ENCODE results near the gene AGO1.

- TF ChIP-seq, protein P1, sequence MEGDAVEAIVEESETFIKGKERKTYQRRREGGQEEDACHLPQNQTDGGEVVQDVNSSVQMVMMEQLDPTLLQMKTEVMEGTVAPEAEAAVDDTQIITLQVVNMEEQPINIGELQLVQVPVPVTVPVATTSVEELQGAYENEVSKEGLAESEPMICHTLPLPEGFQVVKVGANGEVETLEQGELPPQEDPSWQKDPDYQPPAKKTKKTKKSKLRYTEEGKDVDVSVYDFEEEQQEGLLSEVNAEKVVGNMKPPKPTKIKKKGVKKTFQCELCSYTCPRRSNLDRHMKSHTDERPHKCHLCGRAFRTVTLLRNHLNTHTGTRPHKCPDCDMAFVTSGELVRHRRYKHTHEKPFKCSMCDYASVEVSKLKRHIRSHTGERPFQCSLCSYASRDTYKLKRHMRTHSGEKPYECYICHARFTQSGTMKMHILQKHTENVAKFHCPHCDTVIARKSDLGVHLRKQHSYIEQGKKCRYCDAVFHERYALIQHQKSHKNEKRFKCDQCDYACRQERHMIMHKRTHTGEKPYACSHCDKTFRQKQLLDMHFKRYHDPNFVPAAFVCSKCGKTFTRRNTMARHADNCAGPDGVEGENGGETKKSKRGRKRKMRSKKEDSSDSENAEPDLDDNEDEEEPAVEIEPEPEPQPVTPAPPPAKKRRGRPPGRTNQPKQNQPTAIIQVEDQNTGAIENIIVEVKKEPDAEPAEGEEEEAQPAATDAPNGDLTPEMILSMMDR (IDR thresholded peaks at IDR 0.05): no peak
- no peak for TF ChIP-seq ZFX (IDR thresholded peaks at IDR 0.05; ENCODE audit: borderline replicate concordance)
These were observed 37.2 kb upstream of the AGO1 start for GRCh38 chr1:35845766-35846165.
